Measurements from ENCODE around the gene LDLRAD1. TPM values are rescaled to one million over a fixed set of nuclear protein-coding genes. Genes with fewer than 3 reads are reported as not detected.

LDLRAD1 gene
- total RNA-seq, 1 experiment from 2014 or later = not detected

DNA sequence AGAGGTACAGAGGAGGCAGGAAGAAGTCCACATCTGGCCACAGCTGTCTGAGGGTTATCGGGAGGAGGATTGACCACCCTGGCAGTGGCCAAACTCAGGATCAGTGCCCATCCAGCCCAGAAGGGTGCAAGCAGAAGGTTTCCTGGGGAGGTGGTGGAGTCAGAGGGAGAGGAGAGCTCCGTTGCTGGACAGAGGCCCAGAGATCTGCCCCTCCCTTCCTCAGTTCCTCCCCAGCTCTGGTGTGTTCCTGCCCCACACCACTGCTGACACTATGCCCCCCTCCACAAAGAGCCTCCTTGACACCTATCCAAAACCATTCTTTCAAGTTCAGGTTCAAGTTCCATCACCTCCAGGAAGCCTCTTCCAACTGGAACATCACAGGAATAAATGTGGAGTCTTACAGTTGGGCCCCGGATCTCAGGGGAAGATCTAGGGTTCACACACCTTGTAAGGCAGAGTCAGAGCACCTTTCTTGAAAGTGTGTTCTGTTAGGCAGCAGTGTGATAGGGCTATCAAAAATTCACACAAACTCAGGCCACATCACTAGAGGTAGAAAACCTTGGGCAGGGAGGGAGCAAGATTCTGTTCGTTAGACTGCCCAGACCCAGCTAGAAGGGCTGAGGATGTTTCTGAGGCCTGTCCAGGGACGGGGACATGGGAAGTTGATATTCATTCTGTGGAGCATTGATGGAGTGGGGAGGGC is 7.4 kb downstream of the LDLRAD1 start:
- Histone ChIP-seq H3K23me2 (ENCODE audit: insufficient read length, low read depth, low read length, poor library complexity, severe bottlenecking) (no peaks in the 10 kb centered on the region), H3K79me1 (ENCODE audit: insufficient read depth, low read depth, low read length, poor library complexity, severe bottlenecking) (no peaks in the 10 kb centered on the region), H2BK20ac (ENCODE audit: low read depth, low read length, poor library complexity, severe bottlenecking) (no peak overlapping the region), H3K9me3 (ENCODE audit: control insufficient read depth, low read depth, low read length) (no peaks in the 10 kb centered on the region), H3K18ac (ENCODE audit: insufficient read length, low read depth, low read length) (no peak overlapping the region), H3K9ac (ENCODE audit: extremely low read depth, insufficient read length, low read length) (no peak overlapping the region), H4K91ac (ENCODE audit: insufficient read length, low read depth, low read length) (no peak overlapping the region), H2BK15ac (ENCODE audit: low read depth, low read length) (no peak overlapping the region), H4K8ac (replicated peaks; ENCODE audit: insufficient read length, low read depth, low read length) (no peak overlapping the region), H3K56ac (ENCODE audit: insufficient read length, low read depth, low read length) (no peak overlapping the region), H3T11ph (ENCODE audit: low read length) (no peak overlapping the region), H2BK120ac (ENCODE audit: low read depth, low read length, poor library complexity, severe bottlenecking) (no peak overlapping the region), H4K5ac (ENCODE audit: insufficient read length, low read depth, low read length) (no peak overlapping the region), H3K23ac (ENCODE audit: insufficient read length, low read depth, low read length) (no peak overlapping the region), H3K4ac (ENCODE audit: low read depth, low read length) (no peak overlapping the region), H4K20me1 (ENCODE audit: control insufficient read depth, insufficient read depth, insufficient read length) (no peaks in the 10 kb centered on the region), H2AFZ (ENCODE audit: low read length) (no peak overlapping the region), H3K27ac (ENCODE audit: insufficient read length, low read depth, low read length) (no peak overlapping the region), H3K79me2 (ENCODE audit: insufficient read depth, low read length) (no peaks in the 10 kb centered on the region), H2BK5ac (ENCODE audit: insufficient read length, low read length) (no peak overlapping the region), H2BK12ac (ENCODE audit: insufficient read length, low read depth, low read length) (no peak overlapping the region), H3K14ac (ENCODE audit: insufficient read depth, low read length) (no peak overlapping the region), H3K4me1 (ENCODE audit: insufficient read depth, low read length) (no peaks in the 10 kb centered on the region), H2AK5ac (ENCODE audit: insufficient read length, low read length) (no peak overlapping the region), H3K4me2 (ENCODE audit: insufficient read depth, insufficient read length, low read length) (no peak overlapping the region), H3K27me3 (ENCODE audit: insufficient read depth, low read length) (no peaks in the 10 kb centered on the region)
- WGBS (ENCODE audit: extremely low coverage, insufficient read length, low lambda C conversion rate) = no CpG with 5 or more reads among the region's 5 CpGs
- H3K36me3 Mint-ChIP-seq (ENCODE audit: insufficient read depth in 1 of 3, low read depth in 3 of 3) = no peaks in the 10 kb centered on the region
- DNase-seq = no peak
- TF ChIP-seq, protein P1, sequence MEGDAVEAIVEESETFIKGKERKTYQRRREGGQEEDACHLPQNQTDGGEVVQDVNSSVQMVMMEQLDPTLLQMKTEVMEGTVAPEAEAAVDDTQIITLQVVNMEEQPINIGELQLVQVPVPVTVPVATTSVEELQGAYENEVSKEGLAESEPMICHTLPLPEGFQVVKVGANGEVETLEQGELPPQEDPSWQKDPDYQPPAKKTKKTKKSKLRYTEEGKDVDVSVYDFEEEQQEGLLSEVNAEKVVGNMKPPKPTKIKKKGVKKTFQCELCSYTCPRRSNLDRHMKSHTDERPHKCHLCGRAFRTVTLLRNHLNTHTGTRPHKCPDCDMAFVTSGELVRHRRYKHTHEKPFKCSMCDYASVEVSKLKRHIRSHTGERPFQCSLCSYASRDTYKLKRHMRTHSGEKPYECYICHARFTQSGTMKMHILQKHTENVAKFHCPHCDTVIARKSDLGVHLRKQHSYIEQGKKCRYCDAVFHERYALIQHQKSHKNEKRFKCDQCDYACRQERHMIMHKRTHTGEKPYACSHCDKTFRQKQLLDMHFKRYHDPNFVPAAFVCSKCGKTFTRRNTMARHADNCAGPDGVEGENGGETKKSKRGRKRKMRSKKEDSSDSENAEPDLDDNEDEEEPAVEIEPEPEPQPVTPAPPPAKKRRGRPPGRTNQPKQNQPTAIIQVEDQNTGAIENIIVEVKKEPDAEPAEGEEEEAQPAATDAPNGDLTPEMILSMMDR (conservative IDR thresholded peaks at IDR 0.05) = no peak
- peaks cover 0 to 6% of the 10 kb centered on the region in 2 experiments; a peak in 2 of 4 replicates for H3K4me1 Mint-ChIP-seq
- peaks cover 1% of the 10 kb centered on the region for H3K27me3 Mint-ChIP-seq (ENCODE audit: low read depth)
- no peak overlapping the region for H3K27ac Mint-ChIP-seq
- H3K4me3 Mint-ChIP-seq = no peak overlapping the region; a peak in 1 of 5 replicates
- peaks cover 2% of the 10 kb centered on the region in 2 experiments; a peak in 3 of 5 replicates for H3K9me3 Mint-ChIP-seq

Measured in H9 (cell line).